NCI-H2171 (cell line): ENCODE measurements around the gene RAD9A.
A peak's percentile ranks its signal among the peaks of the same experiment; 100 is the strongest.
"Not testable (repeated sequence)": the region's sequence is repeated elsewhere in the genome, so short reads cannot be mapped to it uniquely, and the experiment has no call there.

Experiments
- DNase-seq: peaks from one replicate; lab custom pipeline; 2025; lab: John Stamatoyannopoulos, UW

The RAD9A gene

GRCh38 chr11:67410984-67411784, 19.4 kb downstream of the RAD9A start:
- no peak for DNase-seq

- no peak for DNase-seq
Measured at GRCh38 chr11:67411785-67412152, 20.0 kb downstream of the RAD9A start.

GRCh38 chr11:67412495-67413179, 20.9 kb downstream of the RAD9A start:
- no peak for DNase-seq

- no peak for DNase-seq
Measured at GRCh38 chr11:67413266-67413849, 21.6 kb downstream of the RAD9A start.

GRCh38 chr11:67415501-67416304, 23.9 kb downstream of the RAD9A start, which contains the start of gene CARNS1:
TSS of gene CARNS1 (plus strand) at chr11:67415678. CDS start at chr11:67416200, 522 bp downstream.
- no peak for DNase-seq

GRCh38 chr11:67416416-67417335, 24.9 kb downstream of the RAD9A start:
- no peak for DNase-seq

- no peak for DNase-seq
Measured at GRCh38 chr11:67417425-67417824, 25.6 kb downstream of the RAD9A start.

- no peak for DNase-seq
Measured at GRCh38 chr11:67418476-67419281, 26.9 kb downstream of the RAD9A start.

- no peak for DNase-seq
Measured at GRCh38 chr11:67419325-67420049, 27.7 kb downstream of the RAD9A start.

- no peak for DNase-seq
Measured at GRCh38 chr11:67420147-67420645, 28.4 kb downstream of the RAD9A start.

GRCh38 chr11:67420646-67421429, 29.1 kb downstream of the RAD9A start:
- DNase-seq, result peak; percentile 94

- DNase-seq, result no peak
Measured at GRCh38 chr11:67421430-67422031, 29.7 kb downstream of the RAD9A start.

GRCh38 chr11:67422891-67423290, 31.1 kb downstream of the RAD9A start:
- no peak for DNase-seq

GRCh38 chr11:67423466-67423865, 31.7 kb downstream of the RAD9A start:
- no peak for DNase-seq

- DNase-seq, result no peak
Measured at GRCh38 chr11:67423891-67424613, 32.3 kb downstream of the RAD9A start.

GRCh38 chr11:67427364-67427859, 35.6 kb downstream of the RAD9A start:
- DNase-seq, result not testable (repeated sequence)
